Embryonic facial prominence (tissue), 1 donor: Measurements from ENCODE around the gene UNKL.

Experiments
- DNase-seq: peaks from one replicate; pipeline ENCODE4 v3.0.0-alpha.2; 2016; ENCODE audit errors: extremely low spot score

Gene UNKL

DNA sequence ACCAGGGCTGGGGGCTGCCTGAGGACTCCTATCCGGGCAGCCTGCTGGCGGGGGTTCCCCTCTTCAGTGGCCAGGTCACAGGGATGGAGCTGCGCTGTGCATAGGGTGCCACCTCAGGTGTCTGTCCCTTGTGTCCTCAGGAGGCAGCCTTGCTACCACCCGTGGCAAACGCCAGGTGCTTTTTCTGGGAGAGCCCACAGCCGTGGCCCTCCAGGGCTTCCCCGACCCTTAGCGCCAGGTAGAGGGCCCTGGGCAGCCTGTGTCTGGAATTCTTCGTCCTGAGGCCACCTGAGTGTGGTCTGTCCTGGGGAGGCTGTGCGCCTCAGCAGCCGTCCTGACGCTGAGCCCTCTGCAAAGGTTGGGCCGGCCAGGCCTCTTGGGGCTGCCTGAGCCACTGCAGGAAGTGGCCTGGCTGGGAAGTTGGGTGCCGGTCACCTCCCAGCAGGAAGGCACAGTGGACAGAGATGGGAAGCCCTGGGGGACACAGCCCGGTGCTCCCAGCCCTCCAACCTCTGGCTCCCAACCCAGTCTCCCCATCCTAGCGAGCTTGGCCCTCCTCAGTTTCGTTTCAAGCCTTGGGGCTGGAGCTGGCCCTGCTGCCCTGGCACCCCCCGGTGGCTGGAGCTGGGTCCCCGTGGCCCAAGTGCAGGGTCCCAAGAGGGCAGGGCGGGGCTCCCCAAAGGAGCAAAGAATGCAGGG lies 88.7 kb downstream of the UNKL start:
- no peak for DNase-seq

DNA sequence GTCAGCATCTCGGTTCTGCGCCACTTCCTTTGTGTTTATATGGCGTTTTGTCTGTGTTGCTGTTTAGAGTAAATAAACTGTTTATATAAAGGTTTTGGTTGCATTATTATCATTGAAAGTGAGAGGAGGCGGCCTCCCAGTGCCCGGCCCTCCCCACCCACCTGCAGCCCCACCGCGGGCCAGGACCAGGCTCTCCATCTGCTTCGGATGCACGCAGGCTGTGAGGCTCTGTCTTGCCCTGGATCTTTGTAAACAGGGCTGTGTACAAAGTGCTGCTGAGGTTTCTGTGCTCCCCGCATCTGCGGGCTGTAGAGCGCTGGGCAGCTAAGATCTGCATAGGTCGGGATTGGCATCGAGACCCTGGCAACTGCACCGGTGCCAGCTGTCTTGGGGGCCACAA lies 89.2 kb downstream of the UNKL start:
- DNase-seq: no peak

GRCh38 chr16:1324286-1324826 lies 90.1 kb downstream of the UNKL start:
- no peak for DNase-seq

DNA sequence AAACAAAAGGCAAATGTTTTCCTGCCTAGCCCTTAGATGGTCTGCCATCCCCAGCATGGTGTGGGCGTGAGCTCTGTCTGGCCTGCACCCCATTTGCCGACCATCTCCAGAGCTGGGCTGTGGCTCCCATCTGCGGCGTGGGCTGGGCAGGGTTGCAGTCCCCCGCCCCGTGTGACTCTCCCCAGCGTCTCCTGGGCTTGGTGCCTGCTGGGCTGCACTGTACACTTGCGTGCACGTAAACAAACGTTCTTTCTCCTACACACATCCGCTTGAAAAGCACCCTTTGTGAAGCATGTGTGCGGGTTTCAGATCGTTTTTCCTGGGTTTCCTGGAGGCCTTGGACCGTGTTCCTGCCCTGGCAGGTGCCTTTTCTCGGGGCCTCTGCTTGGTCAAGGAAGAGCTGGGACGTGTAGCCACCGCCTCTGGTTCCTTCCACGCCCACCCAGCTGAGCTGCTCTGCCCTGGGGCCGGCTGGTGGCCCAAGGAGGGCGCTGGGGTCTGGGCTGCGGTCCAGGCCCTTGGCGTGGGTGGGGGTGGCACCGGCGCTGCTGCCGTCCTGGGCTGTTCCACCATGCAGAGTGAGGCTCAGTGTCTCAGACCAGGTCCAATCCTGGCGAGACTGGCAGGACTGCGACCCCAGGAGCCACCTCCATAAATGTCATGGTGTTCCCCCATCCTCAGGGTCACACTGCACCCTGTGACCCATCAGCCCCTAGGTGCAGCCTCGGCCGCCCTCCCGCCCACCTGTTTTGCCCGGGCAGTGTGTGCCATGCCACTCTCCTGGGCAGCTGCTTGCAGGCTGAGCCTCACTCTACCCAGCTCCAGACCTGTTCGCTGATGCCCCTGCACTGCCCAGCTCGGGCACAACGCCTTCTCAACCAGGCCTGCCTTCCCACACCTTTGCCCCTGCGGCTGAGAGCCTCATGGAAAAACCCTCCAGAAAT lies 90.9 kb downstream of the UNKL start:
- DNase-seq: no peak

- DNase-seq: no peak
Measured at GRCh38 chr16:1322407-1322806, 92.1 kb downstream of the UNKL start.

GRCh38 chr16:1320658-1321240 lies 93.8 kb downstream of the UNKL start:
- DNase-seq: no peak

- DNase-seq: no peak
Measured at GRCh38 chr16:1320097-1320496, 94.4 kb downstream of the UNKL start.

- no peak for DNase-seq
Measured at GRCh38 chr16:1319041-1319440, 95.5 kb downstream of the UNKL start.

DNA sequence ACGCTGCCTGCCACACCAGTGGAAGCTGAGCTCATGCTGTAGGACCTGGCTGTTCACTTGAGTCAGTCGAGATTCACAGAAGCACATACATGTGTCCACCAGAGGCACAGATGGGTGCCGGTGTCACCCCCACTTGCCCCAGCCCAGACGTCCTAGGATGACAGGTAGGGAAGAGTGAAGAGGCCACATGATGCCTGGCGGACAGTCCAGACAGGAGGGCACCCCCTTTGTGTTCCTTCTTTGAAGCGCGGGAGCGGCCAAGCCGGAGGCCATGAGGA lies 96.3 kb downstream of the UNKL start:
- DNase-seq: no peak

GRCh38 chr16:1317479-1318267 lies 96.8 kb downstream of the UNKL start:
- no peak for DNase-seq

DNA sequence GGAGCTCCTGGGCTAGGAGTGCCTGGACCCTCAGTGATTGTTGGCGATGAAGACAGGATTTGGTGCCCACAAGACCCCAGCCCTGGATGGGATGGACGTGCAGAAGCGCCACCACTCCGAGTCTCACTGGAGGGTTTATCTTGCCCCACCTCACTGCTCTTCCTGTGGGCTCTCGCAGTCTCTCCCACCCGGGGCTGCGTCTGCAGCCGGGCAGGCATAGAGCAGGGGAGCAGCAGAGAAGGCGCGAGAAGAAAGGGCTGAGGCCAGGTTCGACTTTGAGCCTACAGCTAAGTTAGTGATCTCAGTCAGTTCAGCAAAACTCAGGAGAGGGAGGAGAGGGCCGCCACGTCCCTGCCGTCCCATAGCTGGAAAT lies 98.5 kb downstream of the UNKL start:
- no peak for DNase-seq

DNA sequence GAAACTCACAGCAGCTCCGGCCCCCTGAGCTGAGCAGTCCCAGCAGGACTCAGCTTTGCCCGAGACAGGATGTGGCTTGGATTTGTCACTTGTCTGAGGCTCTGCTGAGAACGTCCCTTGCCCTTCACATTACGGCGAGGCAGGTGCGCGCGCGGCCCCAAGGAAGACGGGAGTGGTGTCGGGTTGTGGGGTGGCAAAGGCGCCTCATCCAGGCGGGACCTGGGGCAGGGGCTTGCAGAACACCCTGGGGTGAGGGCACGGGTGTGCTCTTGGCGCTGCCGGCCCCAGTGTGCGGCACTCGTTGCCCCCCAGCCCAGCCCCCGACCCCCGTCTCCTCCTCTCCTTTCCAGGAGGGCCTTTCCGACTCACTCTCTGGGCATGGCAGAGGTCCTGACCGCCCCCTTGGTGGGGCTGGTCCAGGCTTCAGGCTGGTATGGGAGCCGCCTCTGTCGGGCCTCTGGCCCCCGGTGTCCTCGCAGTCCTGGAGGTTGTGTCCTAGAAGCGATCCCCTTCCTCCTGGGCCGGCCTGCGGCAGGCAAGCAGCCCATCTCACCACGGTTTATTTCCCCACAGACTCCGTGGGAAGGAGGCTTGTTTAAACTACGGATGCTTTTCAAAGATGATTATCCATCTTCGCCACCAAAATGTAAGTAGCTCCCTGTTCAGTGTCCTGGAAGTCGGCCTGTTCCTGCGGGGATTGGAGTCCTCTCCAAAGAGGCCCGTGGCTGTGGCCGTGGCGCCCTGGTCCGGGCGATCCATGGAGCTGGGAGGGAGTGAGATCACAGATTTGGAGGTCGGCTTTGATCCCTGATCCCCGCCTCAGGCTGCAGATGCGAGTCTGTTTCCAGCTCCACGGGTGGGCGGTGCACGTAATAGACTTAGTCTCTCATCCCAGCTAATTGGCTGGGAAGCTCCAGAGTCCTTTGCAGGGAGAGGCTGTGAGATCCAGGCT lies 99.1 kb downstream of the UNKL start:
- no peak for DNase-seq

GRCh38 chr16:1314399-1315068 lies 100.0 kb downstream of the UNKL start:
- no peak for DNase-seq

GRCh38 chr16:1313721-1314369 lies 100.7 kb downstream of the UNKL start:
- no peak for DNase-seq
